GM12891 (cell line): ENCODE measurements around the gene RCOR1.

ENCODE experiments used
- DNase-seq: peaks from one replicate; pipeline ENCODE4 v3.0.0; 2011; ENCODE audit warnings: low spot score; ENCODE audit not compliant: insufficient read length
- FAIRE-seq: peaks from 2 replicates; lab custom pipeline; 2011; peaks lifted over from hg19 to GRCh38; lab: Jason Lieb, UNC
- PAX5 ChIP-seq: IDR thresholded peaks from 2 replicates; pipeline ENCODE4 v1.6.1; 2011; ENCODE audit warnings: low read length, moderate library complexity, mild to moderate bottlenecking; ENCODE audit not compliant: insufficient read depth, severe bottlenecking
- POLR2A ChIP-seq: IDR thresholded peaks from 2 replicates; pipeline ENCODE4 v1.6.1; 2011; ENCODE audit warnings: low read depth, low read length, control low read depth
- POLR2AphosphoS5 ChIP-seq: IDR thresholded peaks from 2 replicates; pipeline ENCODE4 v1.6.1; 2011; ENCODE audit warnings: low read depth, low read length, control low read depth
- POU2F2 ChIP-seq: IDR thresholded peaks from 2 replicates; pipeline ENCODE4 v1.6.1; 2011; ENCODE audit warnings: low read depth, mild to moderate bottlenecking, control low read depth, low read length, moderate library complexity
- SPI1 ChIP-seq: IDR thresholded peaks from 2 replicates; pipeline ENCODE4 v1.6.1; 2011; ENCODE audit warnings: low read depth, low read length, control low read depth
- TAF1 ChIP-seq: IDR thresholded peaks from 2 replicates; pipeline ENCODE4 v1.6.1; 2011; ENCODE audit warnings: low read depth, low read length, control low read depth

RCOR1 gene

DNA sequence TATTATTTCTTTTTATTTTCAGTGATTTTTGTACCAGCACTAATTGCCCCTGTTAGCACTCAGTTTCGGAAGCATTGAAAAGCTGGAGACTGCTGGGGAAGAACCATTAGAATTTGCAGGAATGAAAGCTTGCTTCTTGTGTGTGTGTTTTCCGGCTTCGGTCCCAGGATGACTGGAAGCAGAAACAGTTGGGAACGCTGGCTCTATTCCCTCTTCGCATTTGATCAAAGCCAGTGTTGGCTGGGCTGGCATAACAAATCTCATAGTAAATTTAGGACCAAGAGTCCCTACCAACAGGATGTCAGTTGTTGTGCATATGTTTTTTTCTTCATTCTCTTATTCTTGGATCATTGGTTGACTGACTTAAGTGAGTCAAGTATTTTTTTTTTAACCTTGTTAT, 131.2 kb downstream of the RCOR1 start:
- DNase-seq: no peak
- no peak for TF ChIP-seq SPI1
- no peak for TF ChIP-seq TAF1
- TF ChIP-seq POU2F2: no peak
- no peak for FAIRE-seq

- DNase-seq: no peak
- FAIRE-seq: no peak
- no peak for TF ChIP-seq POLR2AphosphoS5
- no peak for TF ChIP-seq SPI1
- no peak for TF ChIP-seq PAX5
- no peak for TF ChIP-seq POU2F2
- no peak for TF ChIP-seq POLR2A
- no peak for TF ChIP-seq TAF1
Measured at GRCh38 chr14:102726191-102726949, 133.9 kb downstream of the RCOR1 start.

- FAIRE-seq (no peak), DNase-seq (no peak)
- TF ChIP-seq POLR2A: no peak
- TF ChIP-seq TAF1: no peak
- TF ChIP-seq POLR2AphosphoS5: no peak
- TF ChIP-seq PAX5: no peak
- no peak for TF ChIP-seq SPI1
- no peak for TF ChIP-seq POU2F2
Measured at GRCh38 chr14:102727336-102728095, 135.1 kb downstream of the RCOR1 start.

GRCh38 chr14:102728501-102728900, 136.1 kb downstream of the RCOR1 start:
- no peak for TF ChIP-seq POU2F2
- TF ChIP-seq SPI1: no peak
- no peak for TF ChIP-seq POLR2AphosphoS5
- TF ChIP-seq TAF1: no peak
- TF ChIP-seq PAX5: no peak
- FAIRE-seq (no peak), DNase-seq (no peak)

DNA sequence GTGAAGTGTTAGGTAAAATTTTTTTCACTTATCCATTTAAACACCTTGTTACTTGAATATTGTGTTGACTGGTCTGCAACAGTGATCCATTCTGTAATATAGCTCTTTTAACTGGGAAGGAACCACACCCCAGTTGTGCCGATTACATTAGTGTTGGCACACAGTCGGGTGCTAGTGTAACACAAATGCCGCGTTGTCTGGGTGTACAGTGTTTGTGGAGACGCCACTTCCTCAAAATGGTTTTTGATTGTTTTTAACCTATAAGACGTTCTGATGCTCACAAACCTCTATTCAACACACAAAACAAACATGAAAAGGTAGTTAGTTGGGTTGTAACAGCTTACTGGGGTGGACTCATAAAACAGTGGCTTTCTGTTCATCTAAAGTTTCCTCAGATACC, 136.8 kb downstream of the RCOR1 start:
- no peak for TF ChIP-seq PAX5
- TF ChIP-seq POU2F2: no peak
- no peak for TF ChIP-seq TAF1
- peak; percentile 39 for TF ChIP-seq SPI1
- DNase-seq (no peak), FAIRE-seq (peak; percentile 40)

GRCh38 chr14:102729825-102730224, 137.4 kb downstream of the RCOR1 start:
- DNase-seq (no peak), FAIRE-seq (no peak)
- TF ChIP-seq POLR2A: no peak
- TF ChIP-seq POU2F2: no peak
- no peak for TF ChIP-seq SPI1
- TF ChIP-seq PAX5: no peak
- TF ChIP-seq TAF1: no peak
- TF ChIP-seq POLR2AphosphoS5: no peak

GRCh38 chr14:102731101-102731870, 138.8 kb downstream of the RCOR1 start:
- FAIRE-seq (peak; percentile 35), DNase-seq (no peak)
- TF ChIP-seq PAX5: no peak
- TF ChIP-seq POLR2A: no peak
- no peak for TF ChIP-seq POLR2AphosphoS5
- TF ChIP-seq TAF1: no peak
- TF ChIP-seq SPI1: no peak
- no peak for TF ChIP-seq POU2F2

- DNase-seq (no peak), FAIRE-seq (no peak)
- TF ChIP-seq POLR2A (no peak), POLR2AphosphoS5 (no peak), SPI1 (no peak), PAX5 (no peak), TAF1 (no peak), POU2F2 (no peak)
Measured at GRCh38 chr14:102731871-102732800, 139.7 kb downstream of the RCOR1 start.

- no peak for DNase-seq
- no peak for TF ChIP-seq SPI1
- TF ChIP-seq POLR2AphosphoS5: no peak
- TF ChIP-seq POU2F2: no peak
- TF ChIP-seq TAF1: no peak
- TF ChIP-seq POLR2A: no peak
- no peak for FAIRE-seq
Measured at GRCh38 chr14:102732924-102733323, 140.5 kb downstream of the RCOR1 start.
